ENCODE results near the gene KCNQ1.

DNA sequence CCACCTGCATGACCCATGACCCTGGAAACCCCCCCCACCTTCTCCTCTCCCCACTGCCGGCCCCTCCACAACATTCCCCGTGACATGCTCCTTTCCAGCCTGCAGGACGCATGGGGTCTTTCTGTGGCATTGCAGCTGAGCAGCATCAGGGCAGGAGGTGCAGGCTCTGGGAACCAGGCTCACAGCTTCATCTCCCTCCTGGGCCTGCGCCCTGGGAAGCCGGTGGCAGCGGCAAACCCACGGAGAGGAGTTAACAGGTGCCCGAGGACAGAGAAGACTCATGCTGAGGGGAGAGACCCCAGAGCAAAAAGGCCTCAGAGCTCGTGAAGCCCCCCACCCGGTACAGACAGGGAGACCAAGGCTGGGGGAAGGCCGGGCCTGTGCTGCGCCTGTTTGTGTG, 408.6 kb downstream of the KCNQ1 start:
- TF ChIP-seq POLR2A (IDR thresholded peaks at IDR 0.05; ENCODE audit: low read length): no peak
- TF ChIP-seq GATA1 (IDR thresholded peaks at IDR 0.05; ENCODE audit: low read depth, low read length): no peak
